HCT116 (cell line): ENCODE data around the gene KPNA3. TPM values are rescaled to one million over a fixed set of nuclear protein-coding genes. Genes with fewer than 3 reads are reported as not detected.

ENCODE experiments used
- ATAC-seq: fragments of 200-7000 bp; cut with Tn5 transposase; 2 replicates; pipeline ENCODE4 v1.9.1; 2020; ENCODE audit warnings: mild to moderate bottlenecking, moderate library complexity
- BruUV-seq: library from RNA; stranded (reverse); fragments of 400-500 nt; replicated peaks from 2 replicates; lab custom pipeline; 2021; lab: Mats Ljungman, UMichigan
- CTCF ChIA-PET: fragments of 300-600 bp; sonication (Branson Sonifier 250); formaldehyde crosslinking; loops from one replicate; lab custom pipeline; 2021; ENCODE audit warnings: antibody characterized with exemption; lab: Charles Lee
- POLR2A ChIA-PET: fragments of 300-600, 350-600 bp; sonication (Branson Sonifier 250); formaldehyde crosslinking; loops from one replicate; lab custom pipeline; 2021; ENCODE audit warnings: antibody characterized with exemption; lab: Charles Lee
- RAD21 ChIA-PET, 2 experiments: fragments of 300-600 bp; sonication (Branson Sonifier 250); formaldehyde crosslinking; loops; one replicate each; lab custom pipeline; 2023; ENCODE audit warnings: low total read pairs in 2 of 2; ENCODE audit not compliant: uncharacterized antibody in 2 of 2, unreplicated experiment in 2 of 2, low non-redundant PET in 1 of 2; lab: Charles Lee
- DNase-seq: peaks from one replicate; pipeline ENCODE4 v3.0.0-alpha.2; 2010; ENCODE audit warnings: low read depth, low spot score
- H2AFZ ChIP-seq: fragments of 200-600 bp; shearing (Covaris generic), sonication (generic); 2 replicates; pipeline ENCODE4 v1.6.1; 2017; ENCODE audit warnings: low read depth, mixed run types, mixed read lengths, antibody characterized with exemption, low read length; ENCODE audit not compliant: poor library complexity, severe bottlenecking
- H3K27ac ChIP-seq: 2 replicates; pipeline ENCODE4 v1.5.1; 2012; ENCODE audit warnings: low read depth, low read length
- H3K27me3 ChIP-seq: fragments of 200-600 bp; sonication (generic); 2 replicates; pipeline ENCODE4 v1.6.1; 2016; ENCODE audit warnings: mixed run types, low read length, mixed read lengths; ENCODE audit not compliant: insufficient read depth
- H3K36me3 ChIP-seq, 2 experiments: fragments of 200-500 bp in 1 of 2; fragments of 200-600 bp in 1 of 2; sonication (Bioruptor generic) in 1 of 2; sonication (generic) in 1 of 2; 2 replicates each; pipeline versions ENCODE4 v1.5.1 to v1.6.1; 2014 to 2016; ENCODE audit warnings: low read length in 2 of 2, inconsistent platforms in 1 of 2, mixed read lengths in 1 of 2, mixed run types in 1 of 2; ENCODE audit not compliant: insufficient read depth in 2 of 2, control insufficient read depth in 1 of 2
- H3K4me1 ChIP-seq, 2 experiments: fragments of 200-600 bp in 1 of 2; sonication (generic) in 1 of 2; 2 replicates each; pipeline versions ENCODE4 v1.5.1 to v1.6.1; 2012 to 2017; ENCODE audit warnings: low read length in 2 of 2, inconsistent platforms in 1 of 2, mild to moderate bottlenecking in 1 of 2, mixed read lengths in 1 of 2, mixed run types in 1 of 2, moderate library complexity in 1 of 2; ENCODE audit not compliant: insufficient read depth in 2 of 2, control insufficient read depth in 1 of 2
- H3K4me2 ChIP-seq: fragments of 200-600 bp; sonication (generic); 2 replicates; pipeline ENCODE4 v1.6.1; 2017; ENCODE audit warnings: mixed run types, low read length, mixed read lengths
- H3K4me3 ChIP-seq, 2 experiments: fragments of 200-600 bp in 1 of 2; sonication (generic) in 1 of 2; replicated peaks in 1 of 2; 2 replicates each; pipeline ENCODE4 v1.5.1; 2011 to 2016; ENCODE audit warnings: low read length in 2 of 2, control low read depth in 1 of 2, low read depth in 1 of 2, mild to moderate bottlenecking in 1 of 2, mixed read lengths in 1 of 2, mixed run types in 1 of 2
- H3K79me2 ChIP-seq: fragments of 200-600 bp; sonication (generic); 2 replicates; pipeline ENCODE4 v1.6.1; 2017; ENCODE audit warnings: mild to moderate bottlenecking, mixed run types, low read length, moderate library complexity, mixed read lengths; ENCODE audit not compliant: insufficient read depth
- H3K9ac ChIP-seq: fragments of 200-600 bp; sonication (generic); 2 replicates; pipeline ENCODE4 v1.6.1; 2016; ENCODE audit warnings: low read length, mixed read lengths
- H3K9me2 ChIP-seq: fragments of 200-600 bp; sonication (generic), shearing (Covaris generic); 2 replicates; pipeline ENCODE4 v1.6.1; 2017; ENCODE audit warnings: mixed run types, mild to moderate bottlenecking, moderate library complexity; ENCODE audit not compliant: insufficient read depth
- H3K9me3 ChIP-seq, 2 experiments: fragments of 200-500 bp in 1 of 2; fragments of 200-600 bp in 1 of 2; sonication (Bioruptor generic) in 1 of 2; sonication (generic) in 1 of 2; 2 replicates each; pipeline ENCODE4 v1.6.1; 2014 to 2017; ENCODE audit warnings: low read length in 2 of 2, mixed read lengths in 2 of 2, inconsistent platforms in 1 of 2, low read depth in 1 of 2, mild to moderate bottlenecking in 1 of 2, mixed run types in 1 of 2, moderate library complexity in 1 of 2; ENCODE audit not compliant: control insufficient read depth in 1 of 2, insufficient read depth in 1 of 2
- H4K20me1 ChIP-seq: fragments of 200-600 bp; sonication (generic), shearing (Covaris generic); 2 replicates; pipeline ENCODE4 v1.6.1; 2017; ENCODE audit warnings: mixed run types, mild to moderate bottlenecking, moderate library complexity; ENCODE audit not compliant: insufficient read depth
- ATF3 ChIP-seq: IDR thresholded peaks from 2 replicates; pipeline ENCODE4 v1.6.1; 2012
- CBX3 ChIP-seq: IDR thresholded peaks from 2 replicates; pipeline ENCODE4 v1.6.1; 2012; ENCODE audit warnings: low read depth
- CEBPB ChIP-seq: IDR thresholded peaks from 2 replicates; pipeline ENCODE4 v1.6.1; 2012; ENCODE audit warnings: low read depth
- CTCF ChIP-seq, 3 experiments: fragments of 200-600 bp in 1 of 3; sonication (generic) in 1 of 3; IDR thresholded peaks in 2 of 3; conservative IDR thresholded peaks in 1 of 3; 2 replicates each; pipeline ENCODE4 v1.5.1; 2012 to 2017; ENCODE audit warnings: low read depth in 2 of 3, low read length in 2 of 3, antibody characterized with exemption in 1 of 3, borderline replicate concordance in 1 of 3, control low read depth in 1 of 3, mild to moderate bottlenecking in 1 of 3, mixed read lengths in 1 of 3, mixed run types in 1 of 3, moderate library complexity in 1 of 3; ENCODE audit not compliant: insufficient read depth in 1 of 3
- EGR1 ChIP-seq: IDR thresholded peaks from 2 replicates; pipeline ENCODE4 v1.6.1; 2012; ENCODE audit warnings: low read depth
- ELF1 ChIP-seq: IDR thresholded peaks from 2 replicates; pipeline ENCODE4 v1.6.1; 2012; ENCODE audit warnings: low read depth, borderline replicate concordance
- EZH2phosphoT487 ChIP-seq: fragments of 200-600 bp; IDR thresholded peaks from 2 replicates; pipeline ENCODE4 v1.6.1; 2018; ENCODE audit warnings: antibody characterized with exemption, borderline replicate concordance
- FOSL1 ChIP-seq: IDR thresholded peaks from 2 replicates; pipeline ENCODE4 v1.6.1; 2012; ENCODE audit warnings: low read depth
- JUND ChIP-seq: IDR thresholded peaks from 2 replicates; pipeline ENCODE4 v1.6.1; 2012
- POLR2A ChIP-seq: IDR thresholded peaks from 2 replicates; pipeline ENCODE4 v1.7.0; 2011; ENCODE audit warnings: borderline replicate concordance; ENCODE audit not compliant: insufficient read depth, insufficient read length; ENCODE audit errors: extremely low read depth
- RAD21 ChIP-seq: IDR thresholded peaks from 2 replicates; pipeline ENCODE4 v1.6.1; 2012; ENCODE audit warnings: low read depth, mild to moderate bottlenecking
- REST ChIP-seq: IDR thresholded peaks from 2 replicates; pipeline ENCODE4 v1.6.1; 2012; ENCODE audit warnings: low read depth
- SIN3A ChIP-seq: IDR thresholded peaks from 2 replicates; pipeline ENCODE4 v1.6.1; 2012; ENCODE audit warnings: low read depth
- SRF ChIP-seq: IDR thresholded peaks from 2 replicates; pipeline ENCODE4 v1.6.1; 2012; ENCODE audit warnings: low read depth
- ZFX ChIP-seq: fragments of 450-650 bp; IDR thresholded peaks from 2 replicates; pipeline ENCODE4 v1.6.1; 2017
- ZNF274 ChIP-seq: fragments of 200-500 bp; sonication (Bioruptor generic); IDR thresholded peaks from 2 replicates; pipeline ENCODE4 v1.6.1; 2014; ENCODE audit warnings: mild to moderate bottlenecking, low read depth, low read length, inconsistent platforms
- intact Hi-C: fragments of 100-400 bp; cut with micrococcal nuclease; formaldehyde crosslinking; loops from 2 replicates; pipeline ENCODE4 v1.10.0; 2022
- total RNA-seq: library from RNA; stranded (reverse); gene quantifications from one replicate; pipeline ENCODE4 v1.2.1, GENCODE V29; 2021; ENCODE audit not compliant: unreplicated experiment
- TF ChIP-seq, protein P1 (sequence below): IDR thresholded peaks from 2 replicates; pipeline ENCODE4 v1.6.1; 2011; ENCODE audit warnings: mild to moderate bottlenecking, low read length, moderate library complexity; ENCODE audit not compliant: insufficient replicate concordance; ENCODE audit errors: extremely low read depth

KPNA3 gene
- total RNA-seq, 1 experiment from 2014 or later = 45.0 TPM

DNA sequence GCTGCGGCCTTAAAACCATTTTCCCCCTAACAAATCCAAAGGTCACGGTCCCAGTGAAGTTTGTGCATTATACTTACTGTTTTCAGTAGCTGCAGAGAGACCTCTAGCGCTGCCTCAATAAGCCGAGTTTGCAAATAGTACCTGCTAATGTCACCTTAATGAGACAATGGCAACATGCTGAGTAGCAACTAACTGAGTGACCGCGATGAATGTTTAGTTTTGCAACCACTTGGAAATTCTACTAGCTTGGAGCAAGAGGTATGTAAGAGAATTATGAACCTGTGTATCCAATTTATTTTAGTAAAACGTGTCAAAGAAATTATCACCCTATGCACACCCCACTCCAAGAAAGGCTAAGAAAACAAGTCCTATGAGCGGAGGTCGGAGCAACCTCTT lies 1.2 kb downstream of the KPNA3 start (continued):
- TF ChIP-seq EZH2phosphoT487 (no peak), FOSL1 (no peak), ELF1 (no peak), CBX3 (no peak)
- TF ChIP-seq, all 23 proteins: peak for 2

DNA sequence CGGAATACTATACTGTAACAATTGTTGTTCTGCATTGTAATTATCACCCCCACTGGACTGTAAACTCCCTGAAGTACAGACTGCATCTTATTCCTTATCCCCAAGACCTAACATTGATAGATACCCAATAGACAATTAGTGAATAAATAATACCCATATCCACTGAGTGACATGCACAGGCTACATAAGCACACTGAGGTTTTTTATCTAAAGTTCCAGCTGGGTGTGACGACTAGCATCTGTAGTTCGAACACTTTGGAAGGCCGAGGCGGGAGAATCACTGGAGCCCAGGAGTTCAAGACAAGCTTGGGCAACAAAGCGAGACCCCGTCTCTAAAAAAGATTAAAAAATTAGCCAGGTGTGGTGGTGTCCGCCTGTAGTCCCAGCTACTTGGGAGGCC lies 2.5 kb downstream of the KPNA3 start:
- H2AFZ ChIP-seq = no peak overlapping the region
- H3K27ac ChIP-seq = no peak overlapping the region
- H3K79me2 ChIP-seq = peaks cover 68% of the 10 kb centered on the region
- ChIA-PET CTCF (no interaction called here), POLR2A (no interaction called here), RAD21 (no interaction called here)
- no peak overlapping the region for H3K4me2 ChIP-seq
- no peak for TF ChIP-seq RAD21
- TF ChIP-seq JUND = no peak
- TF ChIP-seq SIN3A = no peak
- TF ChIP-seq, protein P1, sequence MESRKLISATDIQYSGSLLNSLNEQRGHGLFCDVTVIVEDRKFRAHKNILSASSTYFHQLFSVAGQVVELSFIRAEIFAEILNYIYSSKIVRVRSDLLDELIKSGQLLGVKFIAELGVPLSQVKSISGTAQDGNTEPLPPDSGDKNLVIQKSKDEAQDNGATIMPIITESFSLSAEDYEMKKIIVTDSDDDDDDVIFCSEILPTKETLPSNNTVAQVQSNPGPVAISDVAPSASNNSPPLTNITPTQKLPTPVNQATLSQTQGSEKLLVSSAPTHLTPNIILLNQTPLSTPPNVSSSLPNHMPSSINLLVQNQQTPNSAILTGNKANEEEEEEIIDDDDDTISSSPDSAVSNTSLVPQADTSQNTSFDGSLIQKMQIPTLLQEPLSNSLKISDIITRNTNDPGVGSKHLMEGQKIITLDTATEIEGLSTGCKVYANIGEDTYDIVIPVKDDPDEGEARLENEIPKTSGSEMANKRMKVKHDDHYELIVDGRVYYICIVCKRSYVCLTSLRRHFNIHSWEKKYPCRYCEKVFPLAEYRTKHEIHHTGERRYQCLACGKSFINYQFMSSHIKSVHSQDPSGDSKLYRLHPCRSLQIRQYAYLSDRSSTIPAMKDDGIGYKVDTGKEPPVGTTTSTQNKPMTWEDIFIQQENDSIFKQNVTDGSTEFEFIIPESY = no peak
- no peak for TF ChIP-seq SRF
- no peak for TF ChIP-seq ZFX
- no peak for TF ChIP-seq ZNF274
- TF ChIP-seq EGR1 = no peak
- TF ChIP-seq ATF3 = no peak
- TF ChIP-seq CTCF (IDR thresholded peaks at IDR 0.05 in 2 of 3, conservative IDR thresholded peaks at IDR 0.05 in 1 of 3; ENCODE audit: borderline replicate concordance in 1 of 3, insufficient read depth in 1 of 3, low read depth in 2 of 3, low read length in 2 of 3) = no peak
- no peak for TF ChIP-seq CEBPB
- TF ChIP-seq CBX3 = no peak
- no peak for TF ChIP-seq POLR2A
- no peak for TF ChIP-seq ELF1
- TF ChIP-seq FOSL1 = no peak
- TF ChIP-seq REST = no peak
- peaks cover 6 to 40% of the 10 kb centered on the region in 2 experiments; a peak in 3 of 4 replicates for H3K4me1 ChIP-seq
- ATAC-seq (no peak), DNase-seq (no peak)
- H4K20me1 ChIP-seq = peaks cover 14% of the 10 kb centered on the region; the same call in 1 of the 2 replicates
- no peaks in the 10 kb centered on the region for H3K9me2 ChIP-seq
- no peaks in the 10 kb centered on the region for H3K27me3 ChIP-seq
- H3K9me3 ChIP-seq = no peaks in the 10 kb centered on the region
- H3K9ac ChIP-seq = no peak overlapping the region
- H3K4me3 ChIP-seq = no peak overlapping the region
- intact Hi-C loops = no loop called here
- BruUV-seq = no TSS peak
- H3K36me3 ChIP-seq = peaks cover 0 to 4% of the 10 kb centered on the region in 2 experiments; a peak in 1 of 4 replicates
